Thyroid gland (tissue), 4 donors: Measurements from ENCODE around the gene SNAPC3. TPM values are rescaled to one million over a fixed set of nuclear protein-coding genes. Genes with fewer than 3 reads are reported as not detected.

Source experiments
- DNase-seq, 2 donors: peaks; one replicate each; pipeline ENCODE4 v3.0.0-alpha.2; 2019
- H3K27ac ChIP-seq, 3 donors: fragments of 200-600 bp; sonication (generic); 1 replicate in 2 of 3; 2 replicates in 1 of 3; pipeline ENCODE4 v1.5.1; 2016 to 2019; ENCODE audit warnings: mild to moderate bottlenecking in 1 of 3, moderate library complexity in 1 of 3
- H3K27me3 ChIP-seq: fragments of 200-600 bp; sonication (generic); one replicate; pipeline ENCODE4 v1.5.1; 2019
- H3K36me3 ChIP-seq, 2 donors: fragments of 200-600 bp; sonication (generic); one replicate each; pipeline ENCODE4 v1.5.1; 2016 to 2019
- H3K4me1 ChIP-seq, 2 donors: fragments of 200-600 bp; sonication (generic); one replicate each; pipeline ENCODE4 v1.5.1; 2017 to 2019
- H3K4me3 ChIP-seq, 3 donors: fragments of 200-600 bp; sonication (generic); replicated peaks in 1 of 3; 1 replicate in 2 of 3; 2 replicates in 1 of 3; pipeline ENCODE4 v1.5.1; 2016; ENCODE audit warnings: mild to moderate bottlenecking in 1 of 3
- H3K9me3 ChIP-seq: fragments of 200-600 bp; sonication (generic); one replicate; pipeline ENCODE4 v1.5.1; 2017
- CTCF ChIP-seq, 6 experiments: fragments of 200-600 bp in 3 of 6; fragments of 450-650 bp in 3 of 6; sonication (generic) in 3 of 6; IDR thresholded peaks; one replicate each; pipeline ENCODE4 v1.5.1; 2016 to 2019; ENCODE audit warnings: antibody characterized with exemption in 6 of 6, mild to moderate bottlenecking in 2 of 6, inconsistent platforms in 1 of 6, moderate library complexity in 1 of 6
- POLR2A ChIP-seq, 2 donors: fragments of 450-650 bp; IDR thresholded peaks; one replicate each; pipeline ENCODE4 v1.6.1; 2017; ENCODE audit warnings: antibody characterized with exemption in 2 of 2, mild to moderate bottlenecking in 2 of 2, moderate library complexity in 1 of 2
- WGBS, 2 donors: methylation state at CpG; one replicate each; pipeline ENCODE4 v1.1.5; 2017; 5-methylcytosine and 5-hydroxymethylcytosine counted together
- intact Hi-C: fragments of 100-400 bp; cut with DNase I; formaldehyde crosslinking; loops from one replicate; pipeline ENCODE4 v1.15.1; 2023
- total RNA-seq, 4 donors: library from RNA; depleted of rRNA; stranded (reverse); fragments of >200 nt; gene quantifications; one replicate each; pipeline ENCODE4 v1.2.3, GENCODE V29; 2016

Gene SNAPC3
- total RNA-seq, 4 donors from 2014 or later = 32.4 to 51.3 (median 34.2) TPM

- TF ChIP-seq POLR2A (IDR thresholded peaks at IDR 0.05) (no peak), CTCF (IDR thresholded peaks at IDR 0.05) (no peak)
- WGBS, 2 donors = 90 to 91% methylated on average over 5 of the region's 5 CpGs
- H3K4me1 ChIP-seq = no peaks in the 10 kb centered on the region
- intact Hi-C loops = no loop called here
- DNase-seq = no peak
- no peak overlapping the region for H3K27ac ChIP-seq
- peaks cover 0 to 10% of the 10 kb centered on the region in 2 donors for H3K36me3 ChIP-seq
- H3K4me3 ChIP-seq = no peak overlapping the region
- H3K27me3 ChIP-seq = no peaks in the 10 kb centered on the region
- no peaks in the 10 kb centered on the region for H3K9me3 ChIP-seq
Observed at GRCh38 chr9:15453956-15454355, 31.3 kb downstream of the SNAPC3 start.

GRCh38 chr9:15461056-15461455 lies 38.4 kb downstream of the SNAPC3 start:
- H3K36me3 ChIP-seq = no peaks in the 10 kb centered on the region
- no peak for TF ChIP-seq CTCF (IDR thresholded peaks at IDR 0.05)
- TF ChIP-seq POLR2A (IDR thresholded peaks at IDR 0.05) = no peak
- H3K27ac ChIP-seq = no peak overlapping the region
- DNase-seq = no peak
- H3K9me3 ChIP-seq = no peaks in the 10 kb centered on the region
- intact Hi-C loops = no loop called here
- 97 to 98% methylated on average over 8 of the region's 8 CpGs for WGBS, 2 donors
- no peaks in the 10 kb centered on the region for H3K27me3 ChIP-seq
- H3K4me3 ChIP-seq = no peak overlapping the region
- no peaks in the 10 kb centered on the region for H3K4me1 ChIP-seq

GRCh38 chr9:15461601-15462000 lies 38.9 kb downstream of the SNAPC3 start:
- no peaks in the 10 kb centered on the region for H3K27me3 ChIP-seq
- H3K4me3 ChIP-seq = no peak overlapping the region
- intact Hi-C loops = no loop called here
- peaks cover 0 to 2% of the 10 kb centered on the region in 2 donors for H3K36me3 ChIP-seq
- no peaks in the 10 kb centered on the region for H3K4me1 ChIP-seq
- H3K9me3 ChIP-seq = no peaks in the 10 kb centered on the region
- TF ChIP-seq POLR2A (IDR thresholded peaks at IDR 0.05) (no peak), CTCF (IDR thresholded peaks at IDR 0.05) (no peak)
- 58 to 60% methylated on average over 2 of the region's 2 CpGs for WGBS, 2 donors
- DNase-seq = no peak
- H3K27ac ChIP-seq = no peak overlapping the region

- Histone ChIP-seq H3K36me3 (peaks cover 11 to 15% of the 10 kb centered on the region in 2 donors), H3K27me3 (no peaks in the 10 kb centered on the region), H3K27ac (no peak overlapping the region), H3K4me3 (no peak overlapping the region), H3K9me3 (no peaks in the 10 kb centered on the region), H3K4me1 (no peaks in the 10 kb centered on the region)
- intact Hi-C loops = no loop called here
- WGBS, 2 donors = 73 to 90% methylated on average over 3 of the region's 3 CpGs
- TF ChIP-seq POLR2A (IDR thresholded peaks at IDR 0.05) = no peak
- no peak for TF ChIP-seq CTCF (IDR thresholded peaks at IDR 0.05)
- DNase-seq = no peak
Observed at GRCh38 chr9:15468145-15468544, 45.5 kb downstream of the SNAPC3 start.

- 86 to 90% methylated on average over 1 of the region's 1 CpG for WGBS, 2 donors
- Histone ChIP-seq H3K36me3 (peaks cover 11 to 15% of the 10 kb centered on the region in 2 donors), H3K4me3 (no peak overlapping the region), H3K9me3 (no peaks in the 10 kb centered on the region), H3K27me3 (no peaks in the 10 kb centered on the region), H3K27ac (no peak overlapping the region), H3K4me1 (no peaks in the 10 kb centered on the region)
- DNase-seq = no peak
- TF ChIP-seq POLR2A (IDR thresholded peaks at IDR 0.05) (no peak), CTCF (IDR thresholded peaks at IDR 0.05) (no peak)
- intact Hi-C loops = no loop called here
Observed at GRCh38 chr9:15469406-15469805, 46.7 kb downstream of the SNAPC3 start.
